Measurements from ENCODE around the gene QKI.

DNA sequence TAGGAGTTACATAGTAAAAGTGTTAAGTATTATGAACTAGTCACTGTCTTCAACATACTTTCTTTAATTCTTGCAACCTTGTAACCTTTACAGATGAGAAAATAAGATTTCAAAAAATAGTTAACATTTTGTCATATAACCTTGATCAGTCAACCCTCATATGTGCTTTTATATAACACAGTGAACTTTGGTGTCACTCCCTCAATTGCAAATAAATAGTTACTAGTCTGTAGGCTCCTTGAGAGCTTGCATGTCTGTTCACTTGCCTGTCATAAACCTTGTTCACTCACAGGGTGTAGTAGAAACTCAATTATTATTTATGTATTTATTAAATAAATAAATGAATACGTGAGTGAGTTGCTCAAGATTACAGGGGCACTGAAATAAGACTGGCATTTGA, 107.5 kb downstream of the QKI start:
- TF ChIP-seq, protein P1, sequence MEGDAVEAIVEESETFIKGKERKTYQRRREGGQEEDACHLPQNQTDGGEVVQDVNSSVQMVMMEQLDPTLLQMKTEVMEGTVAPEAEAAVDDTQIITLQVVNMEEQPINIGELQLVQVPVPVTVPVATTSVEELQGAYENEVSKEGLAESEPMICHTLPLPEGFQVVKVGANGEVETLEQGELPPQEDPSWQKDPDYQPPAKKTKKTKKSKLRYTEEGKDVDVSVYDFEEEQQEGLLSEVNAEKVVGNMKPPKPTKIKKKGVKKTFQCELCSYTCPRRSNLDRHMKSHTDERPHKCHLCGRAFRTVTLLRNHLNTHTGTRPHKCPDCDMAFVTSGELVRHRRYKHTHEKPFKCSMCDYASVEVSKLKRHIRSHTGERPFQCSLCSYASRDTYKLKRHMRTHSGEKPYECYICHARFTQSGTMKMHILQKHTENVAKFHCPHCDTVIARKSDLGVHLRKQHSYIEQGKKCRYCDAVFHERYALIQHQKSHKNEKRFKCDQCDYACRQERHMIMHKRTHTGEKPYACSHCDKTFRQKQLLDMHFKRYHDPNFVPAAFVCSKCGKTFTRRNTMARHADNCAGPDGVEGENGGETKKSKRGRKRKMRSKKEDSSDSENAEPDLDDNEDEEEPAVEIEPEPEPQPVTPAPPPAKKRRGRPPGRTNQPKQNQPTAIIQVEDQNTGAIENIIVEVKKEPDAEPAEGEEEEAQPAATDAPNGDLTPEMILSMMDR (IDR thresholded peaks at IDR 0.05): no peak
- no peak for TF ChIP-seq POLR2A (IDR thresholded peaks at IDR 0.05)
